Measurements from ENCODE around the gene RRP1.

RRP1 gene

GRCh38 chr21:43758811-43759210, 30.6 kb upstream of the RRP1 start:
- H3K4me3 ChIP-seq (ENCODE audit: control insufficient read depth, low read depth, low read length): no peak overlapping the region
- DNase-seq (ENCODE audit: low read depth): no peak
- no peak for TF ChIP-seq CTCF (conservative IDR thresholded peaks at IDR 0.05; ENCODE audit: control insufficient read depth, insufficient read depth, low read depth, low read length)

- TF ChIP-seq CTCF (conservative IDR thresholded peaks at IDR 0.05; ENCODE audit: control insufficient read depth, insufficient read depth, low read depth, low read length): no peak
- H3K4me3 ChIP-seq (ENCODE audit: control insufficient read depth, low read depth, low read length): no peak overlapping the region
- no peak for DNase-seq (ENCODE audit: low read depth)
Measured at GRCh38 chr21:43759651-43760050, 29.7 kb upstream of the RRP1 start.

- DNase-seq (ENCODE audit: low read depth): no peak
- no peak for TF ChIP-seq CTCF (conservative IDR thresholded peaks at IDR 0.05; ENCODE audit: control insufficient read depth, insufficient read depth, low read depth, low read length)
- H3K4me3 ChIP-seq (ENCODE audit: control insufficient read depth, low read depth, low read length): no peak overlapping the region
Measured at GRCh38 chr21:43760391-43760958, 28.9 kb upstream of the RRP1 start.

- TF ChIP-seq CTCF (conservative IDR thresholded peaks at IDR 0.05; ENCODE audit: control insufficient read depth, insufficient read depth, low read depth, low read length): no peak
- DNase-seq (ENCODE audit: low read depth): no peak
- no peak overlapping the region for H3K4me3 ChIP-seq (ENCODE audit: control insufficient read depth, low read depth, low read length)
Measured at GRCh38 chr21:43761886-43762285, 27.5 kb upstream of the RRP1 start.

- no peak overlapping the region for H3K4me3 ChIP-seq (ENCODE audit: control insufficient read depth, low read depth, low read length)
- no peak for DNase-seq (ENCODE audit: low read depth)
- TF ChIP-seq CTCF (conservative IDR thresholded peaks at IDR 0.05; ENCODE audit: control insufficient read depth, insufficient read depth, low read depth, low read length): no peak
Measured at GRCh38 chr21:43762303-43763128, 26.9 kb upstream of the RRP1 start.

GRCh38 chr21:43763901-43764523, 25.4 kb upstream of the RRP1 start:
- H3K4me3 ChIP-seq (ENCODE audit: control insufficient read depth, low read depth, low read length): no peak overlapping the region
- no peak for TF ChIP-seq CTCF (conservative IDR thresholded peaks at IDR 0.05; ENCODE audit: control insufficient read depth, insufficient read depth, low read depth, low read length)
- DNase-seq (ENCODE audit: low read depth): no peak

Measured in fibroblast of mammary gland (primary cell).